CD8-positive, alpha-beta memory T cell (primary cell): ENCODE measurements around the gene ARID1B. TPM values are rescaled to one million over a fixed set of nuclear protein-coding genes. Genes with fewer than 3 reads are reported as not detected.

Source experiments
- CTCF ChIA-PET: fragments of 350-600 bp; sonication (Branson Sonifier 250); formaldehyde crosslinking; loops from one replicate; lab custom pipeline; 2021; ENCODE audit warnings: antibody characterized with exemption; lab: Charles Lee
- POLR2A ChIA-PET: fragments of 350-600 bp; sonication (Branson Sonifier 250); formaldehyde crosslinking; loops from one replicate; lab custom pipeline; 2021; ENCODE audit warnings: antibody characterized with exemption; lab: Charles Lee
- DNase-seq, 5 donors: peaks; one replicate each; pipeline versions ENCODE4 v3.0.0 to v3.0.0-alpha.2; 2020 to 2022; ENCODE audit warnings: mixed read lengths in 1 of 5
- H3K27ac ChIP-seq: one replicate; pipeline ENCODE4 v1.7.0; 2013; ENCODE audit warnings: low read depth, mild to moderate bottlenecking, low read length, moderate library complexity
- H3K27me3 ChIP-seq: 2 replicates; pipeline ENCODE4 v1.7.0; 2013; ENCODE audit warnings: low read length, mild to moderate bottlenecking; ENCODE audit not compliant: insufficient read depth, poor library complexity, severe bottlenecking
- H3K36me3 ChIP-seq: 2 replicates; pipeline ENCODE4 v1.7.0; 2013; ENCODE audit warnings: mild to moderate bottlenecking, low read length, moderate library complexity; ENCODE audit not compliant: insufficient read depth
- H3K4me1 ChIP-seq: 2 replicates; pipeline ENCODE4 v1.7.0; 2013; ENCODE audit warnings: mild to moderate bottlenecking, low read length, moderate library complexity; ENCODE audit not compliant: insufficient read depth
- H3K4me3 ChIP-seq: 2 replicates; pipeline ENCODE4 v1.7.0; 2013; ENCODE audit warnings: mild to moderate bottlenecking, low read length
- H3K9me3 ChIP-seq: 2 replicates; pipeline ENCODE4 v1.7.0; 2013; ENCODE audit warnings: mild to moderate bottlenecking, low read length
- H3K27ac Mint-ChIP-seq, 8 donors: one replicate each; pipeline ENCODE4 v1.8.0; 2020 to 2021; ENCODE audit warnings: mixed read lengths in 8 of 8, mild to moderate bottlenecking in 6 of 8, inconsistent platforms in 3 of 8, moderate library complexity in 3 of 8
- H3K27me3 Mint-ChIP-seq, 2 donors: one replicate each; pipeline ENCODE4 v1.8.0; 2020 to 2021; ENCODE audit warnings: mixed read lengths in 2 of 2, mild to moderate bottlenecking in 1 of 2, moderate library complexity in 1 of 2
- H3K36me3 Mint-ChIP-seq, 3 donors: one replicate each; pipeline ENCODE4 v1.8.0; 2020 to 2021; ENCODE audit warnings: mixed read lengths in 3 of 3, inconsistent platforms in 1 of 3, mild to moderate bottlenecking in 1 of 3
- H3K4me1 Mint-ChIP-seq, 3 donors: one replicate each; pipeline ENCODE4 v1.8.0; 2020 to 2021; ENCODE audit warnings: mixed read lengths in 3 of 3, inconsistent platforms in 1 of 3, mild to moderate bottlenecking in 1 of 3
- H3K4me3 Mint-ChIP-seq, 7 donors: one replicate each; pipeline ENCODE4 v1.8.0; 2020 to 2021; ENCODE audit warnings: mixed read lengths in 7 of 7, mild to moderate bottlenecking in 6 of 7, moderate library complexity in 4 of 7, inconsistent platforms in 2 of 7
- H3K9me3 Mint-ChIP-seq, 5 donors: one replicate each; pipeline ENCODE4 v1.8.0; 2020 to 2022; ENCODE audit warnings: mixed read lengths in 5 of 5, mild to moderate bottlenecking in 3 of 5, moderate library complexity in 2 of 5, inconsistent platforms in 1 of 5
- polyA plus RNA-seq: library from polyadenylated mRNA; unstranded; fragments of 300-500 nt; fragmentation: Illumina TruSeq; gene quantifications from one replicate; pipeline ENCODE4 v1.2.3, GENCODE V29; 2021
- total RNA-seq, 2 experiments: library from RNA; stranded (reverse); gene quantifications; one replicate each; pipeline ENCODE4 v1.2.3, GENCODE V29; 2021

Gene ARID1B
- total and polyA plus RNA-seq, 3 experiments from 2014 or later, result 19.1 to 57.9 (median 53.0) TPM

DNA sequence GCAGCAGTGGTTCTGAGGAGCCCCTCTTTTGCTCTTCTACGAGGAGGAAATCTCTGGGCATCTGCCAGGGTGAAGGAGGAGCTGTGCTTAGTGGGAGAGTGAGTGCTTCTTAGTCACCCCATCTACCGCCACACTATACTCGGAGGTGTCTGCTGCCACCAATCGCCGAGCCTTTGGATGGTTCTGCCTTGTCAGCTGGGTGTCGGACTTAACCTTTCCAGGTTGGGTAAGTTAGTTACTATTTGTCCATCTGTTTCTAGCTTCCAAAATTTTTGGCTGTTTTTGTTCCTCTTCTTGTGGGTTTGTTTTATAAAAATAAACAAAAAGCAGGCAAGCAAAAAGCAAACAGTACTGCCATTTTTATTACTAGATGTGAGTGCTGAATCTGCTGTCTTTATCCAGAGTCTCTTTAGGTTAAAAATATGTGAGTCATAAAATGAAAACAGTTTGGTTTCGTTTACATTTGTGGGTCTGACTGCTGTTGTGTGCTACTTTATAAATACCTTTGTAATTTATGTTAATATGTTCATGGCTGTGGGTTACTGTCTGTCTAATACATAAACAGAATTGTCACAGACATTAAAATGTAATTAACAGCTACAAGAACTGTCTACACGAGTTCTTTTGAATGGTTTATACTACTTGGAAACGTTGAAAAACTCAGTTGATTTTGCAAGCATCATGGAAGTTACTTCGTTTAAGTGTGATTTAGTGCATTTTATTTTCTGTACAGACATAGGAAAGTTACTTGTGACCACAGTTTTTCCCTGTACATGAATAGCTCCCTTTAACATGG, 89.2 kb downstream of the ARID1B start:
- no peak overlapping the region for H3K4me3 ChIP-seq

DNA sequence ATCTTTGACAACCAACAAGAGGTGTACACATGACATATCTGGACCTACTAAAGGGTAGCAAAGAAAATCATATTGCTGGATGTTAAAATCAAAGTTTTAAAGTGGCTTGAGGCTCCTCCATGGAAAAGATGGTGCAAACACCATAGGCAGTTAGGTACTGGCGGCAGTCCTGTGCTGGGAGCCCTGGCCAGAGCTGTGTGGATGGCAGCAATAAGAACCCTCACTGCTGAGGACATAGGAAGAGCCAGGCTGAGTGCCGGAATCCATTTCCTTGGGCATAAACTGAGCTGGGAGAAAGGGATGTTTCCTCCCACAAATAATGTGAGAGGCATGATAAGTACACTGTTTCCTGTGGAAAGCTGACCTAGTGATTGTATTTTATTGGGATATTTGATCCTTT, 89.9 kb downstream of the ARID1B start:
- ChIA-PET CTCF (no interaction called here), POLR2A (no interaction called here)
- H3K27me3 Mint-ChIP-seq, result peaks cover 0 to 2% of the 10 kb centered on the region in 2 donors
- no peak overlapping the region for H3K4me3 Mint-ChIP-seq
- H3K9me3 Mint-ChIP-seq, result no peaks in the 10 kb centered on the region
- H3K36me3 Mint-ChIP-seq, result peaks cover 0 to 6% (median 1%) of the 10 kb centered on the region in 3 donors
- Histone ChIP-seq H3K4me1 (peaks cover 13% of the 10 kb centered on the region), H3K4me3 (no peak overlapping the region), H3K27ac (no peak overlapping the region), H3K36me3 (no peaks in the 10 kb centered on the region), H3K9me3 (no peaks in the 10 kb centered on the region), H3K27me3 (no peaks in the 10 kb centered on the region)
- peak overlapping the region in 3 of 8 donors; percentile 19 to 77 (median 21) for H3K27ac Mint-ChIP-seq
- peaks cover 88 to 96% (median 94%) of the 10 kb centered on the region in 3 donors for H3K4me1 Mint-ChIP-seq
- DNase-seq, result no peak

More for the DNA sequence above, 89.2 kb downstream of the ARID1B start:
- Histone ChIP-seq H3K27me3 (no peaks in the 10 kb centered on the region), H3K36me3 (no peaks in the 10 kb centered on the region), H3K9me3 (no peaks in the 10 kb centered on the region), H3K4me1 (peaks cover 19% of the 10 kb centered on the region), H3K27ac (no peak overlapping the region)
- peaks cover 0 to 2% of the 10 kb centered on the region in 2 donors for H3K27me3 Mint-ChIP-seq
- no peak for DNase-seq
- peak overlapping the region in 7 of 8 donors; percentile 1 to 78 (median 33) for H3K27ac Mint-ChIP-seq
- peak overlapping the region in 3 of 7 donors; percentile 5 to 19 (median 12) for H3K4me3 Mint-ChIP-seq
- peaks cover 88 to 97% (median 95%) of the 10 kb centered on the region in 3 donors for H3K4me1 Mint-ChIP-seq
- ChIA-PET CTCF (no interaction called here), POLR2A (no interaction called here)
- H3K36me3 Mint-ChIP-seq, result peaks cover 0 to 6% (median 3%) of the 10 kb centered on the region in 3 donors
- no peaks in the 10 kb centered on the region for H3K9me3 Mint-ChIP-seq

DNA sequence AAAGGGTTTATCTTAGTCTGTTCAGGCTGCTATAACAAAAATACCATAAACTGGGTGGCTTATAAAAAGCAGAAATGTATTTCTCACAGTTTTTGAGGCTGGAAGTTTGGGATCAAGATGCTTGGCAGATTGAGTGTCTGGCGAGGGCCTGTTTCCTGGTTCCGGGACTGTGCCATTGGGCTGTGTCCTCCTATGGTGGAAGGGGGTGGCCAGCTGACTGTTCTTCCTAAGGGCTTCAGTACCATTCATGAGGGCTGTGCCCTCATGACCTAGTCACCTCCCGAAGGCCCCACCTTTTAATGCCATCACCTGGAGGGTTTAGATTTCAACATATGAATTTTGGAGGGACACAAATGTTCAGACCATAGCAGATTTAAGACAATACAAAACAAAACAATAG, 91.2 kb downstream of the ARID1B start:
- DNase-seq, result no peak
- H3K27me3 Mint-ChIP-seq, result peaks cover 0 to 2% of the 10 kb centered on the region in 2 donors
- Histone ChIP-seq H3K4me3 (no peak overlapping the region), H3K27me3 (no peaks in the 10 kb centered on the region), H3K4me1 (peaks cover 3% of the 10 kb centered on the region), H3K9me3 (no peaks in the 10 kb centered on the region), H3K36me3 (no peaks in the 10 kb centered on the region), H3K27ac (no peak overlapping the region)
- H3K4me1 Mint-ChIP-seq, result peaks cover 85 to 96% (median 91%) of the 10 kb centered on the region in 3 donors
- peak overlapping the region in 2 of 8 donors; percentile 25 to 41 for H3K27ac Mint-ChIP-seq
- ChIA-PET CTCF (no interaction called here), POLR2A (no interaction called here)
- peak overlapping the region in 1 of 7 donors; percentile 3 for H3K4me3 Mint-ChIP-seq
- no peaks in the 10 kb centered on the region for H3K9me3 Mint-ChIP-seq
- peaks cover 0 to 11% (median 4%) of the 10 kb centered on the region in 3 donors for H3K36me3 Mint-ChIP-seq

DNA sequence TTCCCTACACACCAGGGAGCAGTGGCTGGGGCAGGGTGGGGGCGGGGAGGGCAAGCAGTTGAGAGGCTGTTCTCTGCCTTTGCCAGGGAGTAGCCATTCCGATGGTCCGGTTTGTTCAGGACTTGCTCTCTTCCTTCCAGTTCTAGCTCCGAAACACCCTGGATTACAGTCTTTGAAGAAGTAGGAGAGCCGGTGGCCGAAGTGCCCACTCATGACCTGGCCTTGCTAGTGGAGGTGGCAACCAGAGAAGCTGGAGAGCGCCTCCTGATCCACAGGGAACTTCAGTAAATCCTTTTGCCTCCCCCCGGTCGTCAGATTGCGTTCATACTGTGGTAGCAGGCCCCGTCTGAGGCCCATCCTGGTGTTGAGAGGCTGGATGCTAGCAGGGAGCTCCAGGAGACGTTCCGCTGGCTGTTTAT, 92.8 kb downstream of the ARID1B start:
- Mint-ChIP-seq H3K4me1 (peaks cover 86 to 96% (median 91%) of the 10 kb centered on the region in 3 donors), H3K36me3 (peaks cover 0 to 22% (median 9%) of the 10 kb centered on the region in 3 donors), H3K27ac (no peak overlapping the region), H3K9me3 (no peaks in the 10 kb centered on the region), H3K4me3 (no peak overlapping the region), H3K27me3 (no peaks in the 10 kb centered on the region)
- H3K27ac ChIP-seq, result no peak overlapping the region
- no peaks in the 10 kb centered on the region for H3K27me3 ChIP-seq
- H3K36me3 ChIP-seq, result no peaks in the 10 kb centered on the region
- no peaks in the 10 kb centered on the region for H3K9me3 ChIP-seq
- no peak overlapping the region for H3K4me3 ChIP-seq
- DNase-seq, result no peak
- H3K4me1 ChIP-seq, result no peaks in the 10 kb centered on the region
- ChIA-PET CTCF (no interaction called here), POLR2A (no interaction called here)

DNA sequence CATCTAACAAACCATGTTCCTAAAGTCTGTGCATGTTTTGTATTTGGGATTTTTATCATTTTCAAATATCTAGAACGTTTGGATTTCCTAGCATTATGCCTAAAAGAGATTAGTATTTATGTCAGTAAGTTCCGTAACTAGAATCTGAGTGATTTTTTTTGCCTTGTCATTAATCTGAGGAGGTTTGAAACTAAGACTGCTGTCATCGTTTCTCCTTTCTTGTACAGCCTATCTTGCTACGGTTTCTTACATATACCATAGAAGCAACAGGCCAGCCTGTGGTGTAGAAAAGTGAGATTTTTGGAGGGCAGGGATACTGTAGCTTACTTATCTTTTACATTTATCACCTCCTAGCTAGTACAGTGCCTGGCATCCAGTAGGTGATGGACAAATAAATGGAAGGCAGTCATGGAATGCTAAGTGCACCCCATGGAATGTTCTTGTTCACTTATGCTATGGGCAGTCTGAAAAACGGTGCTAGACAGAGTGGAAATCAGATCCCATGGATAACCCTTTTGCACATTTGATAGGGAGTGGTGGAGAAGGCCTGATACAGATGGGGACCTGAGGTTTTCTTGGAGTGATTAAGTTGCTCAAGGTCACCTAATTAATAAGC, 93.9 kb downstream of the ARID1B start:
- H3K9me3 Mint-ChIP-seq, result no peaks in the 10 kb centered on the region

DNA sequence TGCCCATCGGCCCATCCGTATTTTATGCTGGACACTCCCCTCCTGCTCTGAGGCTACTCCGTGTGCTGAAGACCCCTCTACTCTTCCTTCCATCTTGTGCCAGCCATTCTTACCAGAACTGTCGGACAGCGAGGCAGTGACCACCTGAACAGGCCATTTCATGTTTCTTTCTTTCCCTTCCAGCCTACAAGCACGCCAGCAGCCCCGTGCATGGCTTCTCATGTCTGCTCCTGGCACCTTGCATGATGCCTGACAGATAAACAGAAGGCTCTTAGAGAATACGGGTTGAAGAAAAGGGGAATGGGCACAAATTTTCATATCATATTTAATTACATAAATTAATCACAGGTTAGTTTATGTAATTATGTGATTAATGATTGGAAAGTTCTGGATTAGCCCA, 95.7 kb downstream of the ARID1B start:
- no peaks in the 10 kb centered on the region for H3K4me1 ChIP-seq
- Mint-ChIP-seq H3K36me3 (peaks cover 0 to 22% (median 9%) of the 10 kb centered on the region in 3 donors), H3K4me3 (no peak overlapping the region), H3K27me3 (no peaks in the 10 kb centered on the region), H3K9me3 (no peaks in the 10 kb centered on the region), H3K4me1 (peaks cover 81 to 94% (median 88%) of the 10 kb centered on the region in 3 donors), H3K27ac (peak overlapping the region in 1 of 8 donors; percentile 29)
- H3K27ac ChIP-seq, result no peak overlapping the region
- no peak overlapping the region for H3K4me3 ChIP-seq
- CTCF ChIA-PET, result no interaction called here
- POLR2A ChIA-PET, result no interaction called here
- no peaks in the 10 kb centered on the region for H3K27me3 ChIP-seq
- H3K36me3 ChIP-seq, result no peaks in the 10 kb centered on the region
- H3K9me3 ChIP-seq, result no peaks in the 10 kb centered on the region
- no peak for DNase-seq

More for the DNA sequence above, 93.9 kb downstream of the ARID1B start:
- Histone ChIP-seq H3K4me1 (no peaks in the 10 kb centered on the region), H3K4me3 (no peak overlapping the region), H3K36me3 (no peaks in the 10 kb centered on the region), H3K27ac (no peak overlapping the region), H3K9me3 (no peaks in the 10 kb centered on the region), H3K27me3 (no peaks in the 10 kb centered on the region)
- Mint-ChIP-seq H3K27ac (peak overlapping the region in 2 of 8 donors; percentile 19 to 31), H3K4me1 (peaks cover 84 to 96% (median 91%) of the 10 kb centered on the region in 3 donors), H3K36me3 (peaks cover 0 to 22% (median 9%) of the 10 kb centered on the region in 3 donors), H3K4me3 (peak overlapping the region in 1 of 7 donors; percentile 22), H3K27me3 (no peaks in the 10 kb centered on the region)
- POLR2A ChIA-PET, result no interaction called here
- CTCF ChIA-PET, result no interaction called here
- DNase-seq, result no peak

DNA sequence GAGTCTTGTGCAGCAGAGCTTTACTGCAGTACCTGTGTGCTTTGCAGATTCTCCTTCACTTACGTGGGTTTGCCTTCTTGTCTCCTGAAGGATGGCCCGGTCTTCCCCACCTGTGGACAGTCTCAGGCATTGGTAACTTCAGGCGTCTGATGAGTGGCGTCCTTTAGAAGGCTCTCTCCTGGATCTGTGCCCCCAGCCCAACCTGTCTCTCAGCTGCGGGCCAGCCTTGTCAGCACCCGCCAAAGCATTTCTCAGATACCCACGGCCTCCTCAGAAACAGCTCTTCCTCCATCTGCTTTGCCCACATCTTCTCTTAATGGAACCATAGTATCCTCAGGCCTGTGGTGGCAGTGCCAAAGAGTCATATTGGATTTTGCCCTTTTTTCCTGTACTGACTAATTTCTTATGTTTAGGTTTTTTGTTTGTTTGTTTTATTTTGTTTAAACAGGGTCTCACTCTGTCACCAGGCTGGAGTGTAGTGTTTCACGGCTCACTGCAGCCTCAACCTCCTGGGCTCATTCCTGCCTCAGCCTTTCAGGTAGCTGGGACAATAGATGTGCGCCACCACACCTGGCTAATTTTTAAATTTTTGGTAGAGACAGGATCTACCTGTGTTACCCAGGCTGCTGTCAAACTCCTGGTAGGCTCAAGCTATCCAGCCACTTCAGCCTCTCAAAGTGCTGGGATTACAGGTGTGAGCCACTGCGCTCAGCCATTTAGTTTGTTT, 96.6 kb downstream of the ARID1B start:
- no peak for DNase-seq
- Histone ChIP-seq H3K36me3 (no peaks in the 10 kb centered on the region), H3K27me3 (no peaks in the 10 kb centered on the region), H3K4me3 (no peak overlapping the region), H3K9me3 (no peaks in the 10 kb centered on the region), H3K4me1 (peaks cover 9% of the 10 kb centered on the region), H3K27ac (no peak overlapping the region)
- Mint-ChIP-seq H3K4me3 (no peak overlapping the region), H3K9me3 (no peaks in the 10 kb centered on the region), H3K36me3 (peaks cover 0 to 22% (median 9%) of the 10 kb centered on the region in 3 donors), H3K27me3 (no peaks in the 10 kb centered on the region), H3K4me1 (peaks cover 80 to 94% (median 88%) of the 10 kb centered on the region in 3 donors), H3K27ac (peak overlapping the region in 1 of 8 donors; percentile 11)
- CTCF ChIA-PET, result no interaction called here
- POLR2A ChIA-PET, result no interaction called here
